Anterior cingulate cortex (tissue), 58 donors: ENCODE results near the gene CCDC150.
"Not testable (repeated sequence)": the region's sequence is repeated elsewhere in the genome, so short reads cannot be mapped to it uniquely, and the experiment has no call there.

Experiments
- DNase-seq, 58 donors: peaks; one replicate each; lab custom pipeline; 2025; lab: John Stamatoyannopoulos, UW

Gene CCDC150

DNA sequence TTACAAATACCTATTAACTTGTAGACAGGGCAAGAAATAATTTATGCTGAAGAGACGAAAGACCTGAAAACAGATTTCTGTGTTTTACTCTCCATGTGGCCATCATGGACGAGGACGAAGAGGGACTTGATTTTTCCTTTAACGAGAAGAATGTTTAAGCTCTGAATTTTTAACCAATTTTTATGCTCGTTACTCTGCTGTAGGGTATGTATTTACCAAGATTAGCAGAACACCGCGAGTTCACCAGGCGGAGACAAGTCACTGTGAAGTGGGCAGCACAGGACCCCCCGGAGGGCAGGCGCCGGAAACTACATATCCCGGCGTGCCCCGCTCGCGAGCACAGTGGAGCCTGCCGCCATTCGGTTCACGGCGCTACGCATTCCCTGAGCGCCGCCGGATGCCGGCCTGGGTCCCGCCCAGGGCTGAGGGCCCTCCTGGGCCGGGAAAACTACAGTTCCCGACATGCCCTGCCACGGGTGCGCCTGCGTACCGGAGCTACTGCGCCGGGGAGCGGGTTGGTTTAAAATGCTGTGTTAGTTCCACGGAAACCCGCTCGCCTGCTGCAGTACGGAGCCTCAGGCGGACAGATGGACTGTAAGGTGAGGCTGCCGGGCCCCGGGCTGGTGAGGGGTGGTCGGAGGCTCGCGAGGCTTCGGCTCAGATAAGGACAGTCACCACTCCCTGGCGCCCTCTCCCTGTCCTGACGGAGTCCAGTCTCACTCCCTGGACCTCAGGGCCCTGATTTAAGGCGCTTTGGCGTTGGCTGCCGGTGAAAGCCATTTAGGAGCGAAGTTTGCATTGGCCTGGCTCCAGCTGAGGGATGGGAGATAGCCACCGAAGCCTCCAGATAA is at the start of gene CCDC150:
CCDC150 (plus strand) TSS at position 536 of the 851 bp plus-strand sequence; CDS start at position 588, 52 bp downstream.
- peak; percentile 53 to 96 (median 90) for DNase-seq

- DNase-seq: peak in 3 of 58 donors; percentile 12 to 16 (median 16)
Observed at GRCh38 chr2:196590286-196590685, 49.2 kb upstream of the CCDC150 start.

- peak in 4 of 58 donors; percentile 9 to 17 (median 12) for DNase-seq
Observed at GRCh38 chr2:196591004-196591403, 48.5 kb upstream of the CCDC150 start.

- peak in 6 of 58 donors; percentile 8 to 60 (median 20) for DNase-seq
Observed at GRCh38 chr2:196591621-196592022, 47.9 kb upstream of the CCDC150 start.

- peak in 44 of 58 donors; percentile 14 to 75 (median 55) for DNase-seq
Observed at GRCh38 chr2:196592331-196592910, 47.1 kb upstream of the CCDC150 start.

- peak in 53 of 58 donors; percentile 24 to 81 (median 63) for DNase-seq
Observed at GRCh38 chr2:196592911-196593881, 46.3 kb upstream of the CCDC150 start, which contains the start of gene HECW2. TSS of gene HECW2 (minus strand) at chr2:196593554.

GRCh38 chr2:196594158-196594557 is 45.4 kb upstream of the CCDC150 start:
- peak in 44 of 58 donors; percentile 4 to 84 (median 52) for DNase-seq

GRCh38 chr2:196597531-196597930 is 42.0 kb upstream of the CCDC150 start:
- DNase-seq: no peak

GRCh38 chr2:196598412-196598811 is 41.1 kb upstream of the CCDC150 start:
- no peak for DNase-seq

GRCh38 chr2:196598846-196599245 is 40.7 kb upstream of the CCDC150 start:
- DNase-seq: no peak

DNA sequence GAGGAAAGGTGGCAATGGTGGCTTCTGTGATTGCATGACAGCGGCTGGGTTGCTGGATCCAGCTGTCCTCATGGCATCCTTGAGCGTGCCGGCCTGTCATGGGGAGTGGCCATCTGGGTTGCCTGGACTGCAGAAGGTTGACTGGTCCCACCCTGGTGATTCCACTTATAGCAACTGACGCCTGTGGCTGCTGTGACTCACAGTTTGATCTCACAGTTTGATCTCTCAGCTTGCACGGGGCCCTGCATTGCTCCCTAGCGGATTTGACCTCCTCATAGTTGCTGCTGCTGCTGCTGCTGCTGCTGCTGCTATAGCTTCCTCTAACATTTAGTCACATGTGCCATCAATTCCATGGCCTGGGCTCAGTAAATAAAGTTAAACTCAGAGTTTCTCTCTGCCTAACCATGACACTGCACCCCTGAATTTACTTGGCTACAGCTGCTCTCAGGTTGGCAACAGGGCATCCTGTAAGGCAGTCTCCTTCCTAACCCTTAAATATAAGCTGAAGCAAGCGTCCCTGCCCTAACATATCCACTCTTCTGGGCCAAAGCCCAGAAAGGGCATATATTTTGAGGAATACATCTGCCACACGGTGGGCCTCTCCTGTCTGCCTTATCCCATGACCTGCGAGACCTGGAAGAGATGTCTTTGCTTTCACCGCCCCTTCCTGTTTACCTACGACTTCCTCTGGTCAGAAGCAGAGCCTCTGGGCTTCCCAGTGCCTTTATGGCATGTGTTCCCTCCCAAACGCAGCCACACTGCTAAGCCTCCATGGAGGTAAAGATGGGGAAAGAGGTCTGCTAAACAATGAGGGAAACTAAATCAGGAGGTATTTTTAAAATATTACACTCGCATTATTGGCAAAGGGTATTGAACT is 37.8 kb upstream of the CCDC150 start:
- no peak for DNase-seq

DNA sequence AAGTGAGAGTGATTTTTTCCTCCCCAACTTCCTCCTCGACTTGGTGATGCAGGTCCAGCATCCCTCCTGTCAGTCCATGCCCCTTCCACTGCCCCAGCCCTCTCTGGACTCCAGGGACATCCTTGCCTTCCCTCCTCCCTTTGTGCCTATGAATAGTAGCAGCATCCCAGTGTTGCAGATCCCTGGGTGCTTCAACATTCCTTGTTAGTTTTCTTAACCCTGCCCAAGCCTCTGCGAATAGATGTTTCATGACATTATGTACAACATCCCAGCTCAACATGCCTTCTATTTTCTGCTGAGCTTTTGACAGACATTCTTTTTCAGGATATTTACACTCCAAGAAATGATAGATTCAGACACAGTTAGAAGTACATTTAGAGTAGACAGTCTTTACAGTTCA is 35.3 kb upstream of the CCDC150 start:
- no peak for DNase-seq

- DNase-seq: no peak
Observed at GRCh38 chr2:196606516-196606915, 33.0 kb upstream of the CCDC150 start.

GRCh38 chr2:196607073-196607472 is 32.4 kb upstream of the CCDC150 start:
- no peak for DNase-seq

- DNase-seq: not testable (repeated sequence)
Observed at GRCh38 chr2:196607896-196608295, 31.6 kb upstream of the CCDC150 start.

- DNase-seq: no peak
Observed at GRCh38 chr2:196609806-196610205, 29.7 kb upstream of the CCDC150 start.

DNA sequence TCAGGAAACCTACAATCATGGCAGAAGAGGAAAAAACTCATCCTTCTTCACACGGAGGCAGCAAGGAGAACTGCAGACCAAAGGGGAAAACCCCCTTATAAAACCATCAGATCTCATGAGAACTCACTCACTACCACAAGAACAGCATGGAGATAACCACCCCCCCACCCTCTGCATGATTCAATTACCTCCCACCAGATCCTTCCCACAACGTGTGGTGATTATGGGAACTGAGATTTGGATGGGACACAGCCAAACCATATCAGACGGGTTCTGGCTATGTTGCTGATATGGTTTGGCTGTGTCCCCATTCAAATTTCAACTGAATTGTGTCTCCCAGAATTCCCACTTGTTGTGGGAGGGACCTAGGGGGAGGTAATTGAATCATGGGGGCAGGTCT is 28.7 kb upstream of the CCDC150 start:
- no peak for DNase-seq

DNA sequence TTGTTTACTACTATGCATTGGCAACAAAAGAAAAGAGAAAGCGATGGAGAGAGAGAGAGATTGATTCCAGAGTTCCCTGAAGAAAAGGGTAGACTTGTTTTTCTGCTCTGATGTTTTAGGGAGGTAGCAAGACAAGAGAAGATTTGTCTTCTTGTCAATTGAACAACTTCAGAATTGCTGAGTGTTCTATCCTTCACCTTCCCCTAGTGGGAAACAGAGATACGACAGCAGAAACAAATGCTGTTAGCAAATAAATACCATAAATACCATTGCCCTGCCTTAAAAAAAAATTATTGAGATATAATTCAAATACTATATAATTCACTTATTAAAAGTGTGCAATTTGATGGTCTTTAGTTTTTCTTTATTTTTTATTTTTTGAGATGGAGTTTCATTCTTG is 26.2 kb upstream of the CCDC150 start:
- DNase-seq: no peak

GRCh38 chr2:196617430-196617829 is 22.1 kb upstream of the CCDC150 start:
- DNase-seq: no peak
